GM18505 (cell line): ENCODE results near the gene ADAMTS6.

ENCODE experiments used
- ATAC-seq: cut with Tn5 transposase; IDR thresholded peaks from one replicate; pipeline ENCODE4 v1.9.1; 2021; ENCODE audit not compliant: unreplicated experiment
- POLR2A ChIP-seq: IDR thresholded peaks from 4 replicates; pipeline ENCODE4 v1.6.1; 2011; ENCODE audit warnings: borderline replicate concordance; ENCODE audit not compliant: insufficient read depth, insufficient read length; ENCODE audit errors: extremely low read depth

The ADAMTS6 gene

DNA sequence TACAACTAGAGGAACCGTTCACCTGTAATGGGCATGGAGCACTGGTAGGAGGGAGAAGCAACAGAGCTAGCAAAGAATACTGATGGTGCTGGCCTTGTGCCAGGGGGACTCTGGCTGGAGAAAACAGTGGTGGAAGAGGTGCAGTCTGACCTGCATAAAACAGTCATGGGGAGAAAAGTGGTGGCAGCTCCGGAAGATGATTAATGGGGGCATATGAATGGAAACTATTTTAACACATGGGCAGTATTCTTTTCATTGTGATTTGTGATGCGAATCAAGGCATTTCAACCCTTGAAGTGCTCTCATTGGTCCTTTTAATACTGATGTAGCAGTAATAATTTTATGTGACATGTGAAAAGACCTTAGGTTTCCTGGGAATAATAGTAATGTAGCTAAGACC lies 219.6 kb downstream of the ADAMTS6 start:
- ATAC-seq, result no peak
- TF ChIP-seq POLR2A, result no peak

DNA sequence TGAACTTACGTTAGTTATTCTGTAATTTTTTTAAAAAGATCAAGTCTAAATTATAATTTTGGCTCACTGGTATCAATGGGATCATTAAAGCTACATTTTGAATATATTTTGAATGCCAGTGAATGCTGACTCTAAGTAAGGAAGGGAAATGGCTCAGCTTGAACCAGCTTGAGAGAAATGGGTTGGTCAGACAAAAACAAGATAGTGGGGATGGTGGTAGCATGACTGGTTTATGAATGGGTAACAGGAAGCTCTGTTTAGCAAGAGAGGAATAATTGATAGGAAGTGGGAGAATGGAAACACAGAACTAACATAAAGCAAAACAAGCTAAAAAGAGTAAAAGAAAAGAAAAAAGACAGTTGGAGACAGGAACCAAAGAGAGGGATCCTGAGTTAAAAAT lies 220.2 kb downstream of the ADAMTS6 start:
- no peak for ATAC-seq
- TF ChIP-seq POLR2A, result no peak

DNA sequence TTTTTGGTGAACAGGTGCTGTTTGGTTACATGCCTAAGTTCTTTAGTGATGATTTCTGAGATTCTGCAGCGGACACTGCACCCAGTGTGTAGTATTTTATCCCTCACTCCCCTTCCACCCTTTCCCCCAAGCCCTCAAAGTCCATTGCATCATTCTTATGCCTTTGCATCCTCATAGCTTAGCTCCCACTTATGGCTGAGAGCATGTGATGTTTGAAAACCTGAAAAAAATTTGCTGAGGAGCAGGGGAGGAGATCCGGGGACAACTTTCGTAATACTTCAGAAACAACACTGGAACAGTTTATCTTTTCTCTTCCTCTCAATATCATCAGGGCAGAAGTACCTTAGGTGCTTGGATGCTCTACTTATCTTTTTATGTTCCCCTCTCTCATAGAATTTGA lies 226.4 kb downstream of the ADAMTS6 start:
- TF ChIP-seq POLR2A, result no peak
- no peak for ATAC-seq

DNA sequence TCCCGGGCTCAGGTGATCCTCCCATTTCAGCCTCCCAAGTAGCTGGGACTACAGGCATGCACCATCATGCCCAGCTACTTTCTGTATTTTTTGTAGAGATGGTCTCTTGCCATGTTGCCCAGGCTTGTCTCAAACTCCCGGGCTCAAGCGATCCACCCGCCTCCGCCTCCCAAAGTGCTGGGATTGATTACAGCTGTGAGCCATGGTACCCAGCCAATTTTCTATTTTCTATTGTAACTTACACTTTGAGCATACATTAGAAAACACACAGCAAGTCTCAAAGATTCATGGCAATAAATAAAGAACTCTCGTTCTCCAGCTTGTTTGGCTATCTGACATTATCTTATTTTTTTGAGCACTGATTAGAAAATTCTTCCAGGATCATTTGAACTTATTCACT lies 228.7 kb downstream of the ADAMTS6 start:
- ATAC-seq, result no peak
- no peak for TF ChIP-seq POLR2A

DNA sequence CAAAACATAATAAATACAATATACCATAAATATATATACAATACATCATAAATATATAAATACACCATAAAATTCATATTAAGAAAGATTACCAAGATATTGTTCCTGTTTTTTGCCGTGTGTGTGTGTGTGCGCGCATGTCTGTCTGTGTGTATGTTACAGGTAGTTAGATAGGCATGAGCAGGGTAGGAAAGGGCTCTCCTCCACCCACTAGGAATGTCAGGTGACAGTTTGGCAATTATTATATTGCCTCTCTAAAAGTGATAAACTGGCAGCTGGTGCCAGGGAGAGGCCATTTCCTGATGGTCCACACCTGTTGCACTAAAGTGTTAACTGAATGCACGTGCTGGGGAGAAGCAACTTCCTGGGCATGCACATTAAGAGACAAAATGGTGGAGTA lies 232.8 kb downstream of the ADAMTS6 start:
- ATAC-seq, result no peak
- TF ChIP-seq POLR2A, result no peak

DNA sequence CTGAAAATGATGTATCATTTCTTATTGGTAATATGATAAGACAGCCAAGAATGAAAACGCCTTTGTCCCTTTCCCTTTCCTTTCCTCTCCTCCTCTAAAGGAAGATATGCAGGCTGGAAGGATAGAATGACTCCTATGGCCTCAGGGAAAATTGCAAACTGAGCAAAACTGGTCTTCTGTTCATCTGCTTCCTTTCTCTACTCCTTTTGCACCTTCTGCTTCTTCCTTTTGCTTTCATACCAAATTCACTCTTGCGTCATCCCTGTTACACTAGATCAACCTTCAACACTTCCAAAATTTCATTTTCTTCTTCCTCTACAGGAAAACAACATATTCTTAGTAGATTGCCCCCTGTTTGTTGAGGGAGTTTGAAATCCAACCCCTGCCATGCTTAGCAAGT lies 234.1 kb downstream of the ADAMTS6 start:
- no peak for TF ChIP-seq POLR2A

DNA sequence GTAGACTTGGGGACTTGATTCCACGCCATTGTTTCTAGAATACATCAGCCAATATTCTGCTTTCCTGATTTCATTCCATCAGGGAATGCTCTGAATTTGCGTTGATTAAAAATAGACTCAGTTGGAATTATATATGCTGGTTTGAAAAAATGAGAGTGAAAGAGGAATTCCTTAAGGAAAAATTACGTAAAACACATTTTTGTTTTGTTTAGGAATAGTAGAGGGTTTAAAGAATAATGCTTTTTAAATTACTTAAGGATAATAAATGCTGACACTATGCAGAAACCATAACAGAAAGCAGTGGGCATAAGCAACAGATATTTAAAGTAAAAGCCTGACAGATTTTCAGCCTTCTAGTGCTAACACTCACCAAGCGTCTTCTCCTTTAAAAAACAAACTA lies 235.0 kb downstream of the ADAMTS6 start:
- no peak for ATAC-seq
- no peak for TF ChIP-seq POLR2A

More for the DNA sequence above, 234.1 kb downstream of the ADAMTS6 start:
- no peak for ATAC-seq

DNA sequence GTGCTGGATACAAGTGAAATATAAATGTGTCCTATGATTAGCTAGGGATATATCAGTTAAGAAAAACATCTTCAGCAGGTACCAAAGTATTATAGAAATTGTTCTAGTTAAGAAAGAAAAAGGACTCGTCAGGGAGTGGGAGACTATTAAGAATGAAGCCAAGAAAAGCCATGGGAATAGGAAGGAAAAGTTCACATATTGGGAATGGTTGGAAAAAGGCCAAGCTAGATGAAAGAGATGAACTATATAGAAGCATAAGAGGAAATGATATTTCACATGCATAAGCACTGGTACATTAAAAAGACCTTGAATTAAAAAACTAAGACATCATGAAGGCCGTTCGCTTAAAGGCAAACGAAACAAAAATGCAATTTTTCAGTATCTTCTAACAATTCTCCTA lies 237.7 kb downstream of the ADAMTS6 start:
- ATAC-seq, result no peak
- no peak for TF ChIP-seq POLR2A

DNA sequence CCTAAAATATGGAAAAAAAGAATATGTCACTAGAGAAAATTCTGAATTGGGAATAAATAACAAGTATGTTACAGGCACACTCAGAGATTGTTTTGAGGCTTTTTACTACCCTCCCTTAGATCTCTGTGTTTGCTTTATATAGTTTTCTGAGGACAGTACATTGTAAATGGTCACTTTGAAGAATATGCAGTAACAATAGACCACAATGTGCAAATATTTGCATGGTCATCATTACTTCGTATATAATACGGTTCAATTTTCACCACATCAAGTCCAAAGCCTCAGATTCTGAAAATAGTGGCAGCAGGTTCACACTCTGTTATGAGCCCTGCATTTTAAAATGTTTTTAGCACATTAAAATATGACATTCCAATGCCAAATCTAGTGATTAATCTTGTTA lies 238.6 kb downstream of the ADAMTS6 start:
- ATAC-seq, result no peak
- no peak for TF ChIP-seq POLR2A

DNA sequence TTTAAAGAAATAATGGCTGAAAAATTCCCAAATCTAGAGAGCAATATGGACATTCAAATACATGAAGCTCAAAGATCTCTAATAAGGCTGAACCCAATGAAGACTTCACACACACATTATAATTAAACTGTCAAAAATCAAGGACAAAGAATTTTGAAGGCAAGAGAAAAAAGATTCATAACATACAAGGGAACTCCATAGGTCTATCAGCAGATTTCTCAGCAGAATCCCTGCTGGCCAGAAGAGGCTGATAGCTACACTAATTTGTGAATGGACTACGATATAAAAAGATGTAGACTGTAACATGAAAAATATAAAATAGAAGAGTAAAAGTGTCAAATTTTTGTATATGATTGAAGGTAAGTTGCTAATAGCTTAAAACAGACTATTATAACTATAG lies 251.9 kb downstream of the ADAMTS6 start:
- ATAC-seq, result no peak
- no peak for TF ChIP-seq POLR2A

DNA sequence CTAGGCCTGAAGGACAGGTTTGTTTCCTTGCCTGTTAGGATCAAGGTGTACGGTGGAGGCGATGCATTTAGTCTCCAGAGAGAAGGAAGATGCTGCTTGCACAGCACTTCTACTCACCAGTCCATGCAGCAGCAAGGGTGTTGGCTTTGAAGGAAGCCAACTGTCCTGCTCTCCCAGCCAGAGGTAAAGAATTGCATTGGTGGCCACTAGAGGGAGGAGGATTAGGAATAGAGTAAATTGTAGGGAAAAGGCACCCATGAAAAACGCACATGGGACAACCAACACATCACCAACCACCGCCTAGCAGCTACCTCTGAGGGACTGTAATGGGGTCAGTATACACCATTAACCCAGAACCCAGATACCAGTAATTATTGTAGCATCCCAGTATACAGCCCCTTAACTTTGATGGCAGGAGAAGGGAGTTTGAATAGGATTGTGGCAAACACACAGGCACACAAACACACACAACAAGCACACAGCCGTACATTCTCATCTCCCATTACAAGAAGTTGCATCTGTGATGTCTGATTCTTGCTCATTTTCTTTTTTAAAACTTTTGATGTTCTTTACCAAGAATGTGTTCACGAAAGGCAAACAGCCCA lies 267.7 kb downstream of the ADAMTS6 start:
- no peak for TF ChIP-seq POLR2A
- ATAC-seq, result no peak

DNA sequence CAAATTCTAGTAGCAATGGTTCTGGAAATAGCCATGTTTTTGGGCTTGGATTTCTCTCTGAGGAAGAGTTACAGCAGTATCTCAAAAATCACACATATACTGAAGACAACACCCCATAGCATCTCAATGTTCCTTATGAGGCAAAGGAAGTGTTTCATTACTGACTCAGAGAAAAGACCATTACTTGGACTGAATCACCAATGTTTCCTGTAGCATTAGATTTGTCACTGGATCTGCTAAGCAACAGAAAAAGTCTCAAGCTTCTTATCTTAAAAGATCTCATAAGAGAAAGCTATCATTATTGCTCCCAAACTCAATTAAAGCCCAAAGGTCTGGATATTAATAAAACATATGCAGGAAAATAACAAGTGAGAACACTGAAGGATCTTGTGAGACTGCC lies 272.4 kb downstream of the ADAMTS6 start:
- TF ChIP-seq POLR2A, result no peak
- no peak for ATAC-seq

DNA sequence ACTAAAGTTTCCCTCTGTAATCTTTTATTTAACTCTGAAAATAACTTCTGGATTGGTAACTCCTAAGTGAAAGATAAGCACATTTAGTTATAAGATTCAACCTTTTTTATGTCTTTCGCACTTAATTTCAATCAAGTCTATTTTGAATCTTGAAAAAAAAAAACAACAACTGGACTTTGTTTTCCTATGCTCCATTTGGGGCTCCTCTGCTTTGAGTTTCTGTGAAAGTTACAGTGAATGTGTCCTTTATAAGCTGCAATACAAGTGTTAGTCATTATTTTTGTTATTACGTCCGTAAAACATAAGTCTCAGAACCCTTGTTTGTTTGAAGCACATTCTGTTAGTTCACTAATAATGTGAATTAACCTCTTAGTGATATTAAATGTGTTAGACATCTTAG lies 276.8 kb downstream of the ADAMTS6 start:
- no peak for TF ChIP-seq POLR2A
- no peak for ATAC-seq

DNA sequence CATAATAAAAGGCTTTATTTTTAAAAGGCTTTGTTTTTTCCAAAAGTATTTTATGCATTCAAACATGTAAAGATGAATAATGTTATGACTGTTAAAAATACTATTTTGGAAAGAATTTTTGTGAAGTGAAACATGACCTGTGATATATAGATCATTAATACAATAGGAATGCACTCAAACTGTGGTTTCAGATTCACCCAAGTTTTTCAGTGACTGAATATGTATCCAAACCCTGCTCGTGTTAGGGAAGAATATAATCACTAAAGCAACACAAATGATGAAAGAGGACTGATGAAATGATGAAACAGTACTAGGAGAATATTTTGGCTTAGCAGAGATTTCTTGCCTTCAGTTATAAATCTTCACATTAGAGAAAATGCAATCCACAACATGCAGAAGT lies 278.0 kb downstream of the ADAMTS6 start:
- ATAC-seq, result no peak
- TF ChIP-seq POLR2A, result no peak

DNA sequence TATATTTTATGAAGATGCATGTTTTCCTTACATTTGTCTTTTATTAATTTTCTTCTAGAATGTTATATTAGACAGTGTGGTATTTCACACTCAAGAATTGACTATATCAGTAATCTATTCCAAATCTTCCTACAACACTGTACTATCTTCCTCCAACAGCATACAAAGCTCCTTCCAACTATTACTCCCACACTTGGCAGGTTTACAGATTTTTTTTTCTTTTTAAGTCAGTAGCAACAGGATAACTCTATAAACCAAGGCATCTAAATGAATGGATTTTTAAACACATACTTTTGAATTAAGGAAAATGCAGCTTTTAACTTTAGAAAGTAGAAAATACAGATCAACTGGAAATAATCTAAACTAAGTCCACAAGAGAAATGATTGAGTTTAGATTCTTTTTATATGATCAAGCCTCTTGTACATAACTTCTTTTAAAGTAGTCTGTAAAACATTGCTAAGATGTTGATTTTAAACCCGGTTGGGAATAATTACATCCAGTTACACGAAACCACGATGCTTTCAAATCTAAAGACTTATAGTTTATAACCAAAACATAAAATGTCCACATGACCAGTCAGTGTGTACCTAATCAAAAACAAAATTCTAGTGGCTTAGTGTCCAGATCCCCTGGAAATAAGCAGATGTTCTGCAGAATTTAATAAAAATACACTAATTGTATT lies 281.6 kb downstream of the ADAMTS6 start:
- no peak for TF ChIP-seq POLR2A

DNA sequence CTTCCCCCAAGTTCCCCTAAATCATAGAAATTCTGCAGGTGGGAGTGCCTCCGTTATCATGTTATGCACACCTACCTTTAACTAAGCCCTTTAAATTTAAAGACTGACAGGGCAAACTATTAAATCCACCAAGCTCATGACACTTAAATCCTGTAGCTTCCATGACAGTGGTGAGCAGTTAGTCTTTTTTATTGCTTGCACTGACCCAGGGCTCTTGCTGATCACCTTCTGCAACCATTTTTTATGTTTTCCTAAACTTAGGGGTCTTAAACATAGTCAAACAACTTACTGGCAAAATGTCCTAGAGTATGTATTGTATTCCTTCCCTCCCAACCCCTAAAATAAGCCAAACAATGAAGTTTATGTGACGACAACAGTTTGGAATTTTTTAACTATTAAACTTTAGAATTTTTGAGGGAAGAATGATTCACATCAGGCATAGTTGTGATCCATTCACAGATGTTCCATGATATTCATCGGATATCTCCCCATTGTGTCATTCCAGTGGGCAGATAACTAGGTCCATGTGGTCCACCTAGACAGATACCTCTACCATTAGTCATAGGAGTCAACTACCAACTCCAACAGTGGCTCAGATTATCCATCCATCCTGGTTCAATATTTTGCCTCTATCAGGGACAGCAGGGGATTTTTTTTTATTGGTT lies 283.1 kb downstream of the ADAMTS6 start:
- no peak for TF ChIP-seq POLR2A
- ATAC-seq, result no peak

More for the DNA sequence above, 281.6 kb downstream of the ADAMTS6 start:
- no peak for ATAC-seq
